Immature natural killer cell (primary cell): ENCODE measurements around the gene USP34. TPM values are rescaled to one million over a fixed set of nuclear protein-coding genes. Genes with fewer than 3 reads are reported as not detected.
"Not testable (repeated sequence)": the region's sequence is repeated elsewhere in the genome, so short reads cannot be mapped to it uniquely, and the experiment has no call there.

ENCODE experiments used
- DNase-seq, 3 donors: peaks; one replicate each; pipeline ENCODE4 v3.0.0; 2022; ENCODE audit warnings: mixed read lengths in 1 of 3
- H3K27ac Mint-ChIP-seq, 6 donors: one replicate each; pipeline ENCODE4 v1.8.0; 2020; ENCODE audit warnings: mixed read lengths in 6 of 6, mild to moderate bottlenecking in 5 of 6, inconsistent platforms in 4 of 6, moderate library complexity in 3 of 6
- H3K27me3 Mint-ChIP-seq, 3 donors: one replicate each; pipeline ENCODE4 v1.8.0; 2020 to 2021; ENCODE audit warnings: low read depth in 3 of 3, mild to moderate bottlenecking in 3 of 3, mixed read lengths in 3 of 3, moderate library complexity in 3 of 3, inconsistent platforms in 1 of 3
- H3K36me3 Mint-ChIP-seq, 3 donors: one replicate each; pipeline ENCODE4 v1.8.0; 2020; ENCODE audit warnings: mixed read lengths in 3 of 3, inconsistent platforms in 2 of 3, mild to moderate bottlenecking in 2 of 3
- H3K4me1 Mint-ChIP-seq, 2 donors: one replicate each; pipeline ENCODE4 v1.8.0; 2020; ENCODE audit warnings: inconsistent platforms in 2 of 2, mild to moderate bottlenecking in 2 of 2, mixed read lengths in 2 of 2, moderate library complexity in 1 of 2
- H3K4me3 Mint-ChIP-seq, 5 donors: one replicate each; pipeline ENCODE4 v1.8.0; 2020; ENCODE audit warnings: mild to moderate bottlenecking in 5 of 5, mixed read lengths in 5 of 5, inconsistent platforms in 3 of 5, moderate library complexity in 3 of 5
- H3K9me3 Mint-ChIP-seq, 6 donors: one replicate each; pipeline ENCODE4 v1.8.0; 2020; ENCODE audit warnings: mild to moderate bottlenecking in 6 of 6, mixed read lengths in 6 of 6, inconsistent platforms in 4 of 6, moderate library complexity in 3 of 6
- polyA plus RNA-seq, 3 donors: library from polyadenylated mRNA; unstranded; fragments of 300-500 nt; fragmentation: Illumina TruSeq; gene quantifications; one replicate each; pipeline ENCODE4 v1.2.3, GENCODE V29; 2021

USP34 gene
- polyA plus RNA-seq, 3 donors from 2014 or later = 9.0 to 37.3 (median 16.3) TPM

- not testable (repeated sequence) for H3K27me3 Mint-ChIP-seq, DNase-seq, H3K36me3 Mint-ChIP-seq, H3K9me3 Mint-ChIP-seq, H3K4me3 Mint-ChIP-seq
- Mint-ChIP-seq H3K4me1 (peaks cover 74 to 83% of the 10 kb centered on the region in 2 donors), H3K27ac (peak overlapping the region in 2 of 6 donors; percentile 33 to 50)
Measured at GRCh38 chr2:61454972-61455371, 15.9 kb downstream of the USP34 start.

GRCh38 chr2:61454383-61454782, 16.5 kb downstream of the USP34 start:
- Mint-ChIP-seq H3K4me3 (peak overlapping the region in 1 of 5 donors; percentile 24), H3K27me3 (peaks cover 0 to 3% (median 2%) of the 10 kb centered on the region in 3 donors), H3K4me1 (peaks cover 79 to 86% of the 10 kb centered on the region in 2 donors), H3K36me3 (no peaks in the 10 kb centered on the region), H3K9me3 (no peaks in the 10 kb centered on the region), H3K27ac (peak overlapping the region in 2 of 6 donors; percentile 40 to 46)
- DNase-seq = no peak

GRCh38 chr2:61452392-61452791, 18.5 kb downstream of the USP34 start:
- peaks cover 0 to 3% (median 3%) of the 10 kb centered on the region in 3 donors for H3K27me3 Mint-ChIP-seq
- H3K27ac Mint-ChIP-seq = peak overlapping the region in 3 of 6 donors; percentile 40 to 62 (median 49)
- no peak for DNase-seq
- H3K9me3 Mint-ChIP-seq = no peaks in the 10 kb centered on the region
- H3K4me1 Mint-ChIP-seq = peaks cover 71 to 86% of the 10 kb centered on the region in 2 donors
- no peaks in the 10 kb centered on the region for H3K36me3 Mint-ChIP-seq
- peak overlapping the region in 1 of 5 donors; percentile 9 for H3K4me3 Mint-ChIP-seq

- no peak for DNase-seq
- Mint-ChIP-seq H3K9me3 (no peaks in the 10 kb centered on the region), H3K4me3 (peak overlapping the region in 2 of 5 donors; percentile 37 to 52), H3K36me3 (no peaks in the 10 kb centered on the region), H3K27ac (peak overlapping the region in 1 of 6 donors; percentile 48), H3K27me3 (peaks cover 0 to 3% (median 3%) of the 10 kb centered on the region in 3 donors), H3K4me1 (peaks cover 68 to 86% of the 10 kb centered on the region in 2 donors)
Measured at GRCh38 chr2:61451178-61451577, 19.7 kb downstream of the USP34 start.

- H3K4me3 Mint-ChIP-seq = peak overlapping the region; percentile 8 to 70 (median 35)
- peak; percentile 30 to 48 (median 34) for DNase-seq
- H3K27me3 Mint-ChIP-seq = peaks cover 0 to 3% (median 3%) of the 10 kb centered on the region in 3 donors
- H3K9me3 Mint-ChIP-seq = no peaks in the 10 kb centered on the region
- peak overlapping the region in 5 of 6 donors; percentile 6 to 69 (median 29) for H3K27ac Mint-ChIP-seq
- peaks cover 61 to 81% of the 10 kb centered on the region in 2 donors for H3K4me1 Mint-ChIP-seq
- H3K36me3 Mint-ChIP-seq = no peaks in the 10 kb centered on the region
Measured at GRCh38 chr2:61450144-61450543, 20.7 kb downstream of the USP34 start.

GRCh38 chr2:61448229-61448628, 22.7 kb downstream of the USP34 start:
- Mint-ChIP-seq H3K4me3 (peak overlapping the region in 1 of 5 donors; percentile 22), H3K27ac (peak overlapping the region in 3 of 6 donors; percentile 43 to 66 (median 46)), H3K27me3 (peaks cover 0 to 3% (median 3%) of the 10 kb centered on the region in 3 donors), H3K36me3 (peaks cover 0 to 3% (median 0%) of the 10 kb centered on the region in 3 donors), H3K4me1 (peaks cover 65 to 87% of the 10 kb centered on the region in 2 donors), H3K9me3 (no peaks in the 10 kb centered on the region)
- DNase-seq = no peak

- DNase-seq, H3K27me3 Mint-ChIP-seq, H3K36me3 Mint-ChIP-seq, H3K4me3 Mint-ChIP-seq, H3K9me3 Mint-ChIP-seq: not testable (repeated sequence)
- H3K27ac Mint-ChIP-seq = peak overlapping the region in 3 of 6 donors; percentile 24 to 71 (median 27)
- H3K4me1 Mint-ChIP-seq = peaks cover 70 to 93% of the 10 kb centered on the region in 2 donors
Measured at GRCh38 chr2:61446971-61447370, 23.9 kb downstream of the USP34 start.

- Mint-ChIP-seq H3K4me1 (peaks cover 75 to 87% of the 10 kb centered on the region in 2 donors), H3K4me3 (peak overlapping the region in 1 of 5 donors; percentile 2), H3K9me3 (no peaks in the 10 kb centered on the region), H3K27me3 (peaks cover 0 to 1% (median 0%) of the 10 kb centered on the region in 3 donors), H3K27ac (peak overlapping the region in 3 of 6 donors; percentile 4 to 78 (median 11)), H3K36me3 (peaks cover 0 to 3% (median 0%) of the 10 kb centered on the region in 3 donors)
- no peak for DNase-seq
Measured at GRCh38 chr2:61443342-61444041, 27.4 kb downstream of the USP34 start.

GRCh38 chr2:61439241-61440002, 31.5 kb downstream of the USP34 start:
- DNase-seq = peak; percentile 31 to 45 (median 34)
- Mint-ChIP-seq H3K27ac (peak overlapping the region; percentile 71 to 88 (median 84)), H3K36me3 (no peaks in the 10 kb centered on the region), H3K4me1 (peaks cover 82 to 91% of the 10 kb centered on the region in 2 donors), H3K27me3 (peaks cover 0 to 5% (median 0%) of the 10 kb centered on the region in 3 donors), H3K4me3 (peak overlapping the region; percentile 30 to 68 (median 51)), H3K9me3 (no peaks in the 10 kb centered on the region)

- Mint-ChIP-seq H3K36me3 (no peaks in the 10 kb centered on the region), H3K9me3 (no peaks in the 10 kb centered on the region), H3K27ac (peak overlapping the region; percentile 37 to 88 (median 80)), H3K27me3 (peaks cover 0 to 5% (median 0%) of the 10 kb centered on the region in 3 donors), H3K4me1 (peaks cover 85 to 91% of the 10 kb centered on the region in 2 donors), H3K4me3 (peak overlapping the region; percentile 11 to 61 (median 41))
- DNase-seq = no peak
Measured at GRCh38 chr2:61438670-61439069, 32.2 kb downstream of the USP34 start.

- no peak for DNase-seq
- H3K9me3 Mint-ChIP-seq = no peaks in the 10 kb centered on the region
- H3K4me1 Mint-ChIP-seq = peaks cover 80 to 89% of the 10 kb centered on the region in 2 donors
- peak overlapping the region in 4 of 6 donors; percentile 17 to 77 (median 68) for H3K27ac Mint-ChIP-seq
- no peaks in the 10 kb centered on the region for H3K36me3 Mint-ChIP-seq
- peak overlapping the region in 2 of 5 donors; percentile 1 to 2 for H3K4me3 Mint-ChIP-seq
- H3K27me3 Mint-ChIP-seq = peaks cover 0 to 5% (median 0%) of the 10 kb centered on the region in 3 donors
Measured at GRCh38 chr2:61437170-61437569, 33.7 kb downstream of the USP34 start.

- no peaks in the 10 kb centered on the region for H3K36me3 Mint-ChIP-seq
- H3K4me1 Mint-ChIP-seq = peaks cover 73 to 83% of the 10 kb centered on the region in 2 donors
- H3K27me3 Mint-ChIP-seq = peaks cover 0 to 5% (median 0%) of the 10 kb centered on the region in 3 donors
- H3K27ac Mint-ChIP-seq = peak overlapping the region; percentile 30 to 81 (median 71)
- H3K9me3 Mint-ChIP-seq = no peaks in the 10 kb centered on the region
- peak overlapping the region; percentile 14 to 71 (median 70) for H3K4me3 Mint-ChIP-seq
- DNase-seq = no peak
Measured at GRCh38 chr2:61436092-61436491, 34.8 kb downstream of the USP34 start.

GRCh38 chr2:61435291-61435690, 35.6 kb downstream of the USP34 start:
- Mint-ChIP-seq H3K4me1 (peaks cover 74 to 91% of the 10 kb centered on the region in 2 donors), H3K27me3 (peaks cover 0 to 5% (median 0%) of the 10 kb centered on the region in 3 donors), H3K4me3 (peak overlapping the region in 4 of 5 donors; percentile 3 to 29 (median 22)), H3K27ac (peak overlapping the region in 3 of 6 donors; percentile 14 to 29 (median 17)), H3K9me3 (no peaks in the 10 kb centered on the region), H3K36me3 (no peaks in the 10 kb centered on the region)
- no peak for DNase-seq
